Activated B cell treated with CpG ODN at 0.5 μM for 24 hours (primary cell): ENCODE measurements around the gene GLDN. TPM values are rescaled to one million over a fixed set of nuclear protein-coding genes. Genes with fewer than 3 reads are reported as not detected.

ENCODE experiments used
- ATAC-seq: fragments of 200-7000 bp; cut with Tn5 transposase; one replicate; pipeline ENCODE4 v1.10.0; 2021; ENCODE audit warnings: low read depth, mild to moderate bottlenecking, moderate library complexity
- CTCF ChIA-PET: fragments of 350-600 bp; sonication (Branson Sonifier 250); formaldehyde crosslinking; loops from one replicate; lab custom pipeline; 2021; ENCODE audit warnings: antibody characterized with exemption; lab: Charles Lee
- POLR2A ChIA-PET: fragments of 350-600 bp; sonication (Branson Sonifier 250); formaldehyde crosslinking; loops from one replicate; lab custom pipeline; 2021; ENCODE audit warnings: antibody characterized with exemption; lab: Charles Lee
- DNase-seq: peaks from one replicate; pipeline ENCODE4 v3.0.0; 2022
- H3K27ac Mint-ChIP-seq: one replicate; pipeline ENCODE4 v1.8.0; 2020; ENCODE audit warnings: mixed read lengths
- H3K27me3 Mint-ChIP-seq: one replicate; pipeline ENCODE4 v1.8.0; 2021; ENCODE audit warnings: mixed read lengths
- H3K36me3 Mint-ChIP-seq: one replicate; pipeline ENCODE4 v1.8.0; 2021; ENCODE audit warnings: low read depth, mixed read lengths
- H3K4me1 Mint-ChIP-seq: one replicate; pipeline ENCODE4 v1.8.0; 2021; ENCODE audit warnings: mixed read lengths
- H3K4me3 Mint-ChIP-seq: one replicate; pipeline ENCODE4 v1.8.0; 2020; ENCODE audit warnings: mild to moderate bottlenecking, mixed read lengths
- H3K9me3 Mint-ChIP-seq: one replicate; pipeline ENCODE4 v1.8.0; 2020; ENCODE audit warnings: mixed read lengths
- CTCF ChIP-seq: fragments of 200-600 bp; IDR thresholded peaks from one replicate; pipeline ENCODE4 v1.8.0; 2022; ENCODE audit warnings: antibody characterized with exemption, mild to moderate bottlenecking
- intact Hi-C: fragments of 100-400 bp; cut with micrococcal nuclease; formaldehyde crosslinking; loops from one replicate; pipeline ENCODE4 v1.15.1; 2024
- total RNA-seq: library from RNA; stranded (reverse); gene quantifications from 2 replicates; pipeline ENCODE4 v1.2.3, GENCODE V29; 2022

Gene GLDN
- total RNA-seq, 1 donor from 2014 or later = not detected

GRCh38 chr15:51307325-51307724, 34.1 kb upstream of the GLDN start:
- Mint-ChIP-seq H3K9me3 (no peaks in the 10 kb centered on the region), H3K27me3 (peaks cover 7% of the 10 kb centered on the region), H3K4me3 (no peak overlapping the region), H3K36me3 (no peaks in the 10 kb centered on the region), H3K27ac (no peak overlapping the region), H3K4me1 (no peaks in the 10 kb centered on the region)
- DNase-seq = no peak
- TF ChIP-seq CTCF = no peak
- no peak for ATAC-seq
- ChIA-PET POLR2A (no interaction called here), CTCF (no interaction called here)
- intact Hi-C loops = no loop called here

DNA sequence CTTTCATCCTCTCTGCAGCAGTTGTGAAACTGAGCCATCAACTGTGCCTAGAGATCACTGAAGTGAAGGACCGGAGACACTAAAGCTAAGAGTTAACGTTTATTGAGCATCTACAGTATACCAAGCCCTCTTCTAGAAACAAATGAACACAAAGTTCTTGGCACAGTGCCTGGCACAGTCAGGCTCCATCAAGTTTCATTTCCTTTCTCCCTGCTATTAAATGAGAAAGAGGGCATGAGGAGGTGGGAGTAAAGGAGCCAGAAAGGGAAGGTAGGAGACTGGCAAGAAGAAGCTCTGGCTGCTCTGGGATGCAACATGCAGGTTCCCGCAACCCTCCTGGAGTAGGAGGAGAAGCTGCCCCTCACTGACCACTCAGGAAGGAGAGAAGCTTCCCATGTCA, 33.6 kb upstream of the GLDN start:
- Mint-ChIP-seq H3K4me3 (no peak overlapping the region), H3K4me1 (no peaks in the 10 kb centered on the region), H3K36me3 (no peaks in the 10 kb centered on the region), H3K9me3 (no peaks in the 10 kb centered on the region), H3K27ac (no peak overlapping the region), H3K27me3 (peaks cover 9% of the 10 kb centered on the region)
- DNase-seq (no peak), ATAC-seq (no peak)
- no peak for TF ChIP-seq CTCF
- intact Hi-C loops = no loop called here
- ChIA-PET POLR2A (no interaction called here), CTCF (no interaction called here)

DNA sequence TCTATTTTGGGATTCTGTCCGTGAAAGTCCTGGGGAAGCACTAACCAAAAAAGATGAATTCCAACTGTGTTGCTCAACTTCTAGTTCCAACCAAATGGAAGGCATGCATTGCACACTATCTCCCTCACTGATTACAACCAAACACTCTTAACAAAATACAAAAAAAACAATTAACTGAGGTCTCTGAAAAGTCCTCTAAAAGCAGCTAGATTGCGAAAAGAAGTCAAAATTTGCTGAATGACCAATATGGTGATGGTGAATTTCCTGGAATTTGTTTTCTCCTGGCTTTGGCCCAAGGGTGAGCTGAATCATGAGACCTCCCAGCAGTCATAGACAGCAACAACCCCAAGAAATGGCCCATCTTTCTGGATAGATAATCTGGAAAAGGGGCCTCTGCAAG, 31.4 kb upstream of the GLDN start:
- TF ChIP-seq CTCF = no peak
- ChIA-PET POLR2A (no interaction called here), CTCF (no interaction called here)
- no peaks in the 10 kb centered on the region for H3K9me3 Mint-ChIP-seq
- no peaks in the 10 kb centered on the region for H3K36me3 Mint-ChIP-seq
- H3K4me1 Mint-ChIP-seq = no peaks in the 10 kb centered on the region
- H3K27ac Mint-ChIP-seq = no peak overlapping the region
- DNase-seq (no peak), ATAC-seq (no peak)
- H3K4me3 Mint-ChIP-seq = no peak overlapping the region
- peaks cover 9% of the 10 kb centered on the region for H3K27me3 Mint-ChIP-seq
- intact Hi-C loops = no loop called here

DNA sequence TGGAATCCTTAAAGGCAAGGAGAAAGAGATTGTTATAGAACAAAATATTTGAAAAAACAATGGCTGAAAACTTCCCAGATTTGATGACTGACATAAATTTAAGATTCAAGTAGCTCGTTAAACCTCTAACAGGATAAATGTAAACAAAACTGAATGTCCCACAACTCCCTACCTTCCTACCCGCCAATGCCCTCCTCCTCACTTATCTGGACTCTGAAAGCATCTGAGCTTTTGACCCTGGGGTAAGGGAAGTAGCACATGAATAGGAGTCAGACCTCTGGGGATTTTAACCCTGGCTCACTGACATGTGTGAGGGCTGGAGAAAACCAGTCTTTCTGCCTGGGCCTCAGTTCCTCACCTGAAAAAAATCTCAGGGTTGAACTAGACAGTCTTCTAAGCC, 29.9 kb upstream of the GLDN start:
- peaks cover 9% of the 10 kb centered on the region for H3K27me3 Mint-ChIP-seq
- H3K4me3 Mint-ChIP-seq = no peak overlapping the region
- CTCF ChIA-PET = no interaction called here
- intact Hi-C loops = no loop called here
- H3K27ac Mint-ChIP-seq = no peak overlapping the region
- no peaks in the 10 kb centered on the region for H3K4me1 Mint-ChIP-seq
- no peaks in the 10 kb centered on the region for H3K9me3 Mint-ChIP-seq
- POLR2A ChIA-PET = no interaction called here
- no peaks in the 10 kb centered on the region for H3K36me3 Mint-ChIP-seq
- DNase-seq = no peak
- ATAC-seq = no peak
- TF ChIP-seq CTCF = no peak

DNA sequence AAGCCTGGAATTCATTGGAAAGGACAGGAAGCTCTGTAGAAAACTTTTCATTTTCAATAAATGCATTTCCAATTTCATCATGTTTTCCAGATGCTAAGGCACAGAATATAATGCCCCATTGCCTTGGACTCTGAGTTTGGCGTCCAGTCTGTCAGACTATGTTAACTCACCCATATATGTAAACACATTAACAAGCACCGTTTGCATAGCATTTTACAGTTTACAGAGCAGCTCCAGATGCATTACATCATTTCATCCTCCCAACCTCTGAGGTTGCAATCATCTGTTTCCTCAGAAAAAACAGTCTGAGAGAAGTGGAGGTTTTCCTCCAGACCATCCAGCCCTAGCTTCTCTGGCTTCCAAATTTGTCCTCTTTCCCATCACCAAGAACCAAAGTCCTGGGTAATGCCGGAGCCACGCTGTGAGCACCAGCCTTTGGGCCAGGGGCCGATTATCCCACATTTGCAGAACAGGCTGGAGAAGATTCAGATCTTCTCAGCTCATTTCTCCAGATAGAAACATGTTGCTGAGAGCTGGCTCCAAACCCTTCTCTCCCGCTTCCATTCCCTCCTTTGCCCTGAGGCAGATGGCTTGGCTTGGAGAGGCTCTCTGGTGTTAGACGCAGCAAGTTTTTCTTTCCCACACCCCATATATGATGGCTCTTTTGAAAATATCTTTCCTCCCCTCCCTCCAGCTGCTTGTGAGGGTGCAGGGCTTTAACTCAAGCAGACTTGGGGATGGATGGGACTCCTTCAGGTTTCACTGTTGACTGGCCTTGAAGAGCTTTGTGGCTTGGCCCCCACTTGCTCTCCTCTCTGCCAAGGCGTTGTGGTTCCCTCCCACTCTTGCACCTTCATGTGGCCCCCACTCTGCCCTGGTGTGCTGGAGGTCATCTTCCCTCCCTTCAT, 29.0 kb upstream of the GLDN start:
- no peaks in the 10 kb centered on the region for H3K36me3 Mint-ChIP-seq
- no peak for ATAC-seq
- intact Hi-C loops = no loop called here
- no peak overlapping the region for H3K4me3 Mint-ChIP-seq
- peaks cover 4% of the 10 kb centered on the region for H3K27me3 Mint-ChIP-seq
- H3K9me3 Mint-ChIP-seq = no peaks in the 10 kb centered on the region
- ChIA-PET CTCF (no interaction called here), POLR2A (no interaction called here)
- no peak for TF ChIP-seq CTCF
- DNase-seq = no peak
- H3K27ac Mint-ChIP-seq = no peak overlapping the region
- H3K4me1 Mint-ChIP-seq = no peaks in the 10 kb centered on the region
